ENCODE measurements around the gene CDKAL1. TPM values are rescaled to one million over a fixed set of nuclear protein-coding genes. Genes with fewer than 3 reads are reported as not detected.
"Not testable (repeated sequence)": the region's sequence is repeated elsewhere in the genome, so short reads cannot be mapped to it uniquely, and the experiment has no call there.

Gene CDKAL1
- total and polyA plus RNA-seq, 2 of the 13 experiments (the other 11 are each of a cell fraction or from before 2014, with no cell fraction given), result 9.5 to 27.7 TPM

GRCh38 chr6:20594299-20594853 lies 60.1 kb downstream of the CDKAL1 start (continued):
- TF ChIP-seq ZNF792 (CRISPR knock-in tag; IDR thresholded peaks at IDR 0.05), result peak; percentile 75; the same call in 1 of the 2 replicates
- peak; percentile 81; the same call in 1 of the 2 replicates for TF ChIP-seq AHDC1 (CRISPR knock-in tag; IDR thresholded peaks at IDR 0.05; ENCODE audit: borderline replicate concordance)
- TF ChIP-seq TEF (CRISPR knock-in tag; IDR thresholded peaks at IDR 0.05), result peak; percentile 80; the same call in 1 of the 2 replicates
- peak; percentile 34; the same call in 1 of the 2 replicates for TF ChIP-seq DPF2 (CRISPR knock-in tag; IDR thresholded peaks at IDR 0.05; ENCODE audit: borderline replicate concordance, low read depth)
- 0 out of 2 replicates have a peak, but pooled peaks have one; percentile 13 for TF ChIP-seq TFDP1 (CRISPR knock-in tag; IDR thresholded peaks at IDR 0.05; ENCODE audit: borderline replicate concordance)
- TF ChIP-seq ISL2 (CRISPR knock-in tag; IDR thresholded peaks at IDR 0.05), result peak; percentile 94
- TF ChIP-seq ZNF354B (CRISPR knock-in tag; IDR thresholded peaks at IDR 0.05), result peak; percentile 95; the same call in 1 of the 2 replicates
- TF ChIP-seq, protein P1, sequence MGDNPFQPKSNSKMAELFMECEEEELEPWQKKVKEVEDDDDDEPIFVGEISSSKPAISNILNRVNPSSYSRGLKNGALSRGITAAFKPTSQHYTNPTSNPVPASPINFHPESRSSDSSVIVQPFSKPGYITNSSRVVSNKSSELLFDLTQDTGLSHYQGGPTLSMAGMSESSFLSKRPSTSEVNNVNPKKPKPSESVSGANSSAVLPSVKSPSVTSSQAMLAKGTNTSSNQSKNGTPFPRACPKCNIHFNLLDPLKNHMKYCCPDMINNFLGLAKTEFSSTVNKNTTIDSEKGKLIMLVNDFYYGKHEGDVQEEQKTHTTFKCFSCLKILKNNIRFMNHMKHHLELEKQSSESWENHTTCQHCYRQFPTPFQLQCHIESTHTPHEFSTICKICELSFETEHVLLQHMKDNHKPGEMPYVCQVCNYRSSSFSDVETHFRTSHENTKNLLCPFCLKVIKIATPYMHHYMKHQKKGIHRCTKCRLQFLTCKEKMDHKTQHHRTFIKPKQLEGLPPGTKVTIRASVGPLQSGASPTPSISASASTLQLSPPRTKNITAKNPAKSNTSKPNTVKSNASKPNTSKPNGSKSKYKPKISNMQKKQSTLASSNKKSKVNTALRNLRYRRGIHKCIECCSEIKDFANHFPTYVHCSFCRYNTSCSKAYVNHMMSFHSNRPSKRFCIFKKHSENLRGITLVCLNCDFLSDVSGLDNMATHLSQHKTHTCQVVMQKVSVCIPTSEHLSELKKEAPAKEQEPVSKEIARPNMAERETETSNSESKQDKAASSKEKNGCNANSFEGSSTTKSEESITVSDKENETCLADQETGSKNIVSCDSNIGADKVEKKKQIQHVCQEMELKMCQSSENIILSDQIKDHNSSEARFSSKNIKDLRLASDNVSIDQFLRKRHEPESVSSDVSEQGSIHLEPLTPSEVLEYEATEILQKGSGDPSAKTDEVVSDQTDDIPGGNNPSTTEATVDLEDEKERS (CRISPR knock-in tag; IDR thresholded peaks at IDR 0.05), result 0 out of 2 replicates have a peak, but pooled peaks have one; percentile 64
- TF ChIP-seq NONO (IDR thresholded peaks at IDR 0.05), result not testable (repeated sequence)
- 0 out of 2 replicates have a peak, but pooled peaks have one; percentile 53 for TF ChIP-seq NONO (CRISPR knock-in tag; conservative IDR thresholded peaks at IDR 0.05)
- TF ChIP-seq ZNF232 (CRISPR knock-in tag; IDR thresholded peaks at IDR 0.05; ENCODE audit: borderline replicate concordance), result peak; percentile 48; the same call in 1 of the 2 replicates
- TF ChIP-seq ZMYM4 (CRISPR knock-in tag; IDR thresholded peaks at IDR 0.05), result peak; percentile 87
- 0 out of 2 replicates have a peak, but pooled peaks have one; percentile 30 for TF ChIP-seq ZNF335 (CRISPR knock-in tag; IDR thresholded peaks at IDR 0.05)
- TF ChIP-seq HNF4A (CRISPR knock-in tag; IDR thresholded peaks at IDR 0.05), result peak; percentile 70
